Heart right ventricle (tissue), 16 donors: Measurements from ENCODE around the gene ANKH. TPM values are rescaled to one million over a fixed set of nuclear protein-coding genes. Genes with fewer than 3 reads are reported as not detected.

Experiments
- ATAC-seq, 8 donors: fragments of 200-7000 bp; cut with Tn5 transposase; one replicate each; pipeline ENCODE4 v1.9.1; 2020; ENCODE audit warnings: mild to moderate bottlenecking in 8 of 8, moderate library complexity in 8 of 8, moderate number of reproducible peaks in 1 of 8
- DNase-seq, 2 donors: peaks; one replicate each; pipeline ENCODE4 v3.0.0-alpha.2; 2020
- H3K27ac ChIP-seq, 10 donors: fragments of 200-600 bp; sonication (generic) in 2 of 10; one replicate each; pipeline versions ENCODE4 v1.5.0 to v1.8.0; 2020 to 2022; ENCODE audit warnings: mild to moderate bottlenecking in 3 of 10
- H3K27me3 ChIP-seq, 7 donors: fragments of 200-600 bp; one replicate each; pipeline ENCODE4 v1.8.0; 2021 to 2022; ENCODE audit warnings: mild to moderate bottlenecking in 2 of 7
- H3K36me3 ChIP-seq, 9 donors: fragments of 200-600 bp; sonication (generic) in 1 of 9; one replicate each; pipeline versions ENCODE4 v1.5.0 to v1.8.0; 2020 to 2022; ENCODE audit warnings: mild to moderate bottlenecking in 2 of 9
- H3K4me1 ChIP-seq, 9 donors: fragments of 200-600 bp; sonication (generic) in 1 of 9; one replicate each; pipeline versions ENCODE4 v1.5.0 to v1.8.0; 2020 to 2022; ENCODE audit warnings: mild to moderate bottlenecking in 4 of 9
- H3K4me3 ChIP-seq, 10 donors: fragments of 200-600 bp; sonication (generic) in 2 of 10; one replicate each; pipeline versions ENCODE4 v1.5.0 to v1.8.0; 2020 to 2022; ENCODE audit warnings: mild to moderate bottlenecking in 7 of 10, moderate library complexity in 2 of 10
- H3K9me3 ChIP-seq, 11 donors: fragments of 200-600 bp in 10 of 11; sonication (generic) in 2 of 11; one replicate each; pipeline versions ENCODE4 v1.5.0 to v1.8.0; 2013 to 2022; ENCODE audit warnings: mild to moderate bottlenecking in 2 of 11, control low read depth in 1 of 11, moderate library complexity in 1 of 11
- WGBS, 2 donors: extraction: QIAGEN DNeasy Blood & Tissue Kit; methylation state at CpG; one replicate each; pipeline ENCODE4 v1.1.7; 2013; ENCODE audit warnings: inconsistent platforms in 1 of 2; 5-methylcytosine and 5-hydroxymethylcytosine counted together
- intact Hi-C, 10 donors: fragments of 100-400 bp; cut with DNase I; formaldehyde crosslinking; loops; one replicate each; pipeline versions ENCODE4 v1.11.1 to v1.14.2; 2022
- polyA plus RNA-seq, 2 donors: library from polyadenylated mRNA; stranded (reverse); fragments of 200-250 nt; gene quantifications; one replicate each; pipeline ENCODE4 v1.2.3, GENCODE V29; 2013
- total RNA-seq, 10 donors: library from RNA; stranded (reverse); fragmentation: NEBNext Ultra II Directional in 3 of 10; extraction: Animal tissue kit (Norgen Biotek cat#: 25700) in 3 of 10; gene quantifications; one replicate each; pipeline versions ENCODE4 v1.2.1 to v1.2.4, GENCODE V29; 2021 to 2023
- TF ChIP-seq, protein P1 (sequence below), 9 donors: fragments of 200-600 bp; sonication (generic) in 2 of 9; IDR thresholded peaks; one replicate each; pipeline versions ENCODE4 v1.5.0 to v1.8.0; 2021 to 2022; ENCODE audit warnings: antibody characterized with exemption in 9 of 9, mild to moderate bottlenecking in 5 of 9, moderate library complexity in 1 of 9
- donor health status: Arrhythmogenic right ventricular cardiomyopathy.
- donor health status: ischemic (EF 13 %, LVEDD 7.1; RV severe dilation, severe dysfunction).
- donor health status: healthy with polysubstance abuse.
- donor health status: DM: no; HTN: yes; CAD: no.
- donor health status: DM: no; HTN: no; CAD: no.
- donor health status: ischemic (EF 25% LVEDD 6.9; RV normal size, moderate dysfunction).
- donor health status: ischemic (EF 25% LVEDD 5.7; RV mildly dilated, moderate dysfunction).
- donor health status: healthy.
- donor health status: DM: yes; HTN: yes; CAD: no.
- donor health status: Ischemic cardiomyopathy.
- donor health status: ischemic (EF 35%, LVEDD 5.7; RV mildly dilated, moderate dysfunction).
- donor health status: nonischemic (EF 11% LVEDD 7.7; RV severe dilation, severe dysfunction).
- donor health status: DM: yes; HTN: yes; CAD: no.
- donor health status: PGD.
- donor health status: ischemic (EF 29% LVEDD 5.4; RV normal size, mild dysfunction).
- donor health status: nonischemic (EF 23%, LVEDD 6.1; RV moderate dilation, normal function).

The ANKH gene
- total and polyA plus RNA-seq, 12 donors = 51.0 to 256 (median 192) TPM

DNA sequence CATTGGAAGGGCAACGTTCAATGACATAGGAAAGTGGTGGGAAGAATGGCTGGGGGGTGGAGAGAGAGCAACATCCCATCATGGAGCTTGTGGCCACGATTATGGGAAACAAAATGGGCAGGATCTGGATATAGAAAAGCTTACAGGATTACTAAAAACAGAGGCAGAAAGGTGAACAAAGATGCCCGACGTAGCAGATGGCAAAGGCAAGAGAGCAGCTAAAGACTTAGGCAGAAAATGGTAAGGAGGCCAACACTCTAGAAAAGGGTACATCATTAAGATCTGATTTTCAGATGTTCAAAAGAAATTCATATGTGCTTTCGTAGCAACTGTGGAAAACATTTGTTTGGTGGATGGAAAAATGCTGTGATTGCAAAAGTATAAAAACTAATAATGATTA lies 104.5 kb downstream of the ANKH start:
- ATAC-seq = no peak
- no peaks in the 10 kb centered on the region for H3K9me3 ChIP-seq
- H3K4me1 ChIP-seq = peaks cover 0 to 25% (median 5%) of the 10 kb centered on the region in 9 donors
- 89% methylated on average over 5 of the region's 5 CpGs for WGBS, 2 donors
- peaks cover 0 to 53% (median 0%) of the 10 kb centered on the region in 9 donors for H3K36me3 ChIP-seq
- TF ChIP-seq, protein P1, sequence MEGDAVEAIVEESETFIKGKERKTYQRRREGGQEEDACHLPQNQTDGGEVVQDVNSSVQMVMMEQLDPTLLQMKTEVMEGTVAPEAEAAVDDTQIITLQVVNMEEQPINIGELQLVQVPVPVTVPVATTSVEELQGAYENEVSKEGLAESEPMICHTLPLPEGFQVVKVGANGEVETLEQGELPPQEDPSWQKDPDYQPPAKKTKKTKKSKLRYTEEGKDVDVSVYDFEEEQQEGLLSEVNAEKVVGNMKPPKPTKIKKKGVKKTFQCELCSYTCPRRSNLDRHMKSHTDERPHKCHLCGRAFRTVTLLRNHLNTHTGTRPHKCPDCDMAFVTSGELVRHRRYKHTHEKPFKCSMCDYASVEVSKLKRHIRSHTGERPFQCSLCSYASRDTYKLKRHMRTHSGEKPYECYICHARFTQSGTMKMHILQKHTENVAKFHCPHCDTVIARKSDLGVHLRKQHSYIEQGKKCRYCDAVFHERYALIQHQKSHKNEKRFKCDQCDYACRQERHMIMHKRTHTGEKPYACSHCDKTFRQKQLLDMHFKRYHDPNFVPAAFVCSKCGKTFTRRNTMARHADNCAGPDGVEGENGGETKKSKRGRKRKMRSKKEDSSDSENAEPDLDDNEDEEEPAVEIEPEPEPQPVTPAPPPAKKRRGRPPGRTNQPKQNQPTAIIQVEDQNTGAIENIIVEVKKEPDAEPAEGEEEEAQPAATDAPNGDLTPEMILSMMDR (IDR thresholded peaks at IDR 0.05) = no peak
- H3K27me3 ChIP-seq = no peaks in the 10 kb centered on the region
- intact Hi-C loops = loop anchor here in 1 of 10 donors (5.0 kb wide), 1 partner anchor 50 kb away; no protein-coding TSS in a partner anchor
- H3K4me3 ChIP-seq = no peak overlapping the region
- H3K27ac ChIP-seq = no peak overlapping the region
- DNase-seq = no peak

DNA sequence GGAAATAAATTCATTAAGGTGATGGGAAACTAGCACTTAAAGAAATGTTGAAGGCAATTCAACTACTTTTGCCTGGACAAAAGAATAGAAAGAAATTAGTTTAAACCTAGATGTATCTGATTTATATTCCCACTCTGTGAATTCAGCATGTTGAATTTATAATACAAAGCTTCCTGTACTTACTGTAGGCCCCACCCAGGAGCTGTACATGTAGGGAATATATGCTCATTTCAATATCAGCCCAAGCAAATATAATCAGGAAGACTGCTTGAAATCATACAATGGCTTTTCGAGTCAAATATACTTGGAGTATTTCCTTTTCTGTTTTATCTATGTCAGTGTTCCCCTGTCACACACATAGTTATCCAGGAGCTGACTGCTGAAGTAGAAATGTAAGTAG lies 105.0 kb downstream of the ANKH start:
- intact Hi-C loops = loop anchor here in 1 of 10 donors (5.0 kb wide), 1 partner anchor 51 kb away; no protein-coding TSS in a partner anchor
- Histone ChIP-seq H3K4me1 (peaks cover 0 to 29% (median 6%) of the 10 kb centered on the region in 9 donors), H3K36me3 (peaks cover 0 to 53% (median 0%) of the 10 kb centered on the region in 9 donors), H3K9me3 (no peaks in the 10 kb centered on the region), H3K27me3 (no peaks in the 10 kb centered on the region), H3K27ac (no peak overlapping the region), H3K4me3 (no peak overlapping the region)
- DNase-seq (no peak), ATAC-seq (no peak)
- 61 to 69% methylated on average over 1 of the region's 1 CpG for WGBS, 2 donors
- TF ChIP-seq, protein P1 (IDR thresholded peaks at IDR 0.05) = no peak

DNA sequence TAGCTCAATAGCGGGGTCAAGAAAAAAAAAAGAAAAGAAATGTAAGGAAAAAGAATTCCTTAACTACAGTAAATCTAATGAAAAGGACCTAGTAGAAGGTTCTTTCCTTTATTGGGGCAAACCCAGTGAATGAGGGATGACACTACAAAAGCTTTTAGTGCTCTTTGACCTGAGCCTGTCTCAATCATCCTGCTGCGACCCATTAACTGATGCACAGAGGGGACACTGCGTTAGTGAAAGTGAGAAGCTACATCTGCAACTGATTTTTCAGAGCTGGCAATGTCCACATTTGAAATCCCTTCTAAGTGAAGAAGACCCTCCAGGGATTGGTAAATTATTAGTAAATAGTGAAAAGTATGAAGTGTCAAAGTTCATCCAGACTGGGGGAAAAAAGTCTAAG lies 106.0 kb downstream of the ANKH start:
- ATAC-seq (no peak), DNase-seq (no peak)
- H3K36me3 ChIP-seq = peaks cover 0 to 53% (median 0%) of the 10 kb centered on the region in 9 donors
- WGBS, 2 donors = 77% methylated on average over 3 of the region's 3 CpGs
- H3K4me1 ChIP-seq = peaks cover 0 to 29% (median 14%) of the 10 kb centered on the region in 9 donors
- H3K27me3 ChIP-seq = no peaks in the 10 kb centered on the region
- no peak overlapping the region for H3K4me3 ChIP-seq
- TF ChIP-seq, protein P1 (IDR thresholded peaks at IDR 0.05) = no peak
- H3K27ac ChIP-seq = no peak overlapping the region
- intact Hi-C loops = loop anchor here in 1 of 10 donors (5.0 kb wide), 1 partner anchor 52 kb away; no protein-coding TSS in a partner anchor
- no peaks in the 10 kb centered on the region for H3K9me3 ChIP-seq

DNA sequence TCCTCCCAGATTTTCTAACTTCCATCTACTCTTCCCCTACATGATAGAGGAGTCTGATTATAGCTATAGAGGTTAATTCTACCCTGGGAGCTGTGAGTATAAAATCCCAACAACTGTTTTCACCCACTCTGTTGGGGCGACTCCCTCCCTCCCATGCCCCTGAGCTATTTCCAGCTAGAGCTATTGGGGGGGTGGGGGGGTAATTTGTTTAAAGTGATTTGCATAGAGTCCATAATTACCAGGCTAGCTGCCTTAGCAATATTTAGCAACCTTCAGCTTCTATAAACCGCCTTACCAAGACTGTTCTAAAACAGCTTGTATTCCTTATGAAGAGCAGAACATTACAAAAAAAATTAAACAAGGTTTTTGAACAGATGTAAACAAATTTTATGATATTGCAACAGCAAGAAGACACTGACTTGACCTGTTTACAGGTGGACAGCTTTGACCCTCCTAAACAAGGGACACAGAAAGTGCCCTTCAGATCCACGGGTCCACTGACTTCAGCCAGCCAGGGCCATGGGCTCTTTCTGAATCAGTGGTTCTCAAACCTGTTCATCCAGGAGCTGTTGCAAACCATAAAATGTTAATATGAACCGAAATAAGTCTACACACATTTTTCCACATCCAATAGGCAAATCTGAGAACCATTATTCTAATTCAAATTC lies 108.9 kb downstream of the ANKH start:
- TF ChIP-seq, protein P1 (IDR thresholded peaks at IDR 0.05) = no peak
- H3K27ac ChIP-seq = peak overlapping the region in 3 of 10 donors; percentile 24 to 79 (median 37)
- no peaks in the 10 kb centered on the region for H3K27me3 ChIP-seq
- no peak overlapping the region for H3K4me3 ChIP-seq
- DNase-seq = no peak
- 81 to 82% methylated on average over 4 of the region's 4 CpGs for WGBS, 2 donors
- peaks cover 4 to 47% (median 30%) of the 10 kb centered on the region in 9 donors for H3K4me1 ChIP-seq
- ATAC-seq = no peak
- H3K36me3 ChIP-seq = peaks cover 0 to 48% (median 0%) of the 10 kb centered on the region in 9 donors
- intact Hi-C loops = no loop called here
- no peaks in the 10 kb centered on the region for H3K9me3 ChIP-seq
